Measurements from ENCODE around the gene PSMD5. TPM values are rescaled to one million over a fixed set of nuclear protein-coding genes. Genes with fewer than 3 reads are reported as not detected.
"Not testable (repeated sequence)": the region's sequence is repeated elsewhere in the genome, so short reads cannot be mapped to it uniquely, and the experiment has no call there.

The PSMD5 gene
- total and polyA plus RNA-seq, 2 donors = 27.6 to 38.0 TPM

- DNase-seq (ENCODE audit: extremely low spot score) = no peak
- no peak overlapping the region for H3K27ac ChIP-seq (ENCODE audit: low read depth)
- WGBS = 92% methylated on average over 7 of the region's 7 CpGs
- H3K36me3 ChIP-seq (ENCODE audit: insufficient read depth) = peaks cover 11% of the 10 kb centered on the region
- H3K4me3 ChIP-seq (ENCODE audit: low read depth, low read length) = no peak overlapping the region
- no peaks in the 10 kb centered on the region for H3K4me1 ChIP-seq (ENCODE audit: insufficient read depth)
Observed at GRCh38 chr9:120833325-120833724, 9.4 kb downstream of the PSMD5 start.

GRCh38 chr9:120832807-120833206 lies 9.9 kb downstream of the PSMD5 start:
- Histone ChIP-seq H3K36me3 (ENCODE audit: insufficient read depth) (peaks cover 11% of the 10 kb centered on the region), H3K4me1 (ENCODE audit: insufficient read depth) (no peaks in the 10 kb centered on the region), H3K4me3 (ENCODE audit: low read depth, low read length) (no peak overlapping the region), H3K27ac (ENCODE audit: low read depth) (no peak overlapping the region)
- DNase-seq (ENCODE audit: extremely low spot score) = no peak

- no peaks in the 10 kb centered on the region for H3K4me1 ChIP-seq (ENCODE audit: insufficient read depth)
- H3K36me3 ChIP-seq (ENCODE audit: insufficient read depth) = peaks cover 11% of the 10 kb centered on the region
- H3K27ac ChIP-seq (ENCODE audit: low read depth) = no peak overlapping the region
- 95% methylated on average over 3 of the region's 3 CpGs for WGBS
- H3K4me3 ChIP-seq (ENCODE audit: low read depth, low read length) = no peak overlapping the region
- DNase-seq (ENCODE audit: extremely low spot score) = no peak
Observed at GRCh38 chr9:120830865-120831264, 11.9 kb downstream of the PSMD5 start.

- no peak for DNase-seq (ENCODE audit: extremely low spot score)
- peaks cover 11% of the 10 kb centered on the region for H3K36me3 ChIP-seq (ENCODE audit: insufficient read depth)
- WGBS = 91% methylated on average over 3 of the region's 3 CpGs
- H3K4me3 ChIP-seq (ENCODE audit: low read depth, low read length) = no peak overlapping the region
- no peak overlapping the region for H3K27ac ChIP-seq (ENCODE audit: low read depth)
- no peaks in the 10 kb centered on the region for H3K4me1 ChIP-seq (ENCODE audit: insufficient read depth)
Observed at GRCh38 chr9:120830151-120830550, 12.6 kb downstream of the PSMD5 start.

- no peaks in the 10 kb centered on the region for H3K4me1 ChIP-seq (ENCODE audit: insufficient read depth)
- H3K36me3 ChIP-seq (ENCODE audit: insufficient read depth) = peaks cover 11% of the 10 kb centered on the region
- 99% methylated on average over 1 of the region's 1 CpG for WGBS
- H3K4me3 ChIP-seq (ENCODE audit: low read depth, low read length) = no peak overlapping the region
- DNase-seq (ENCODE audit: extremely low spot score) = no peak
- H3K27ac ChIP-seq (ENCODE audit: low read depth) = no peak overlapping the region
Observed at GRCh38 chr9:120829650-120830049, 13.1 kb downstream of the PSMD5 start.

- H3K4me3 ChIP-seq (ENCODE audit: low read depth, low read length) = no peak overlapping the region
- H3K27ac ChIP-seq (ENCODE audit: low read depth) = no peak overlapping the region
- no peak for DNase-seq (ENCODE audit: extremely low spot score)
- H3K4me1 ChIP-seq (ENCODE audit: insufficient read depth) = no peaks in the 10 kb centered on the region
- 88% methylated on average over 4 of the region's 4 CpGs for WGBS
- H3K36me3 ChIP-seq (ENCODE audit: insufficient read depth) = peaks cover 9% of the 10 kb centered on the region
Observed at GRCh38 chr9:120820095-120820494, 22.6 kb downstream of the PSMD5 start.

GRCh38 chr9:120818595-120818994 lies 24.1 kb downstream of the PSMD5 start:
- no peak overlapping the region for H3K27ac ChIP-seq (ENCODE audit: low read depth)
- no peak overlapping the region for H3K4me3 ChIP-seq (ENCODE audit: low read depth, low read length)
- DNase-seq (ENCODE audit: extremely low spot score) = no peak
- peaks cover 7% of the 10 kb centered on the region for H3K36me3 ChIP-seq (ENCODE audit: insufficient read depth)
- WGBS = 84% methylated on average over 1 of the region's 1 CpG
- H3K4me1 ChIP-seq (ENCODE audit: insufficient read depth) = no peaks in the 10 kb centered on the region

- Histone ChIP-seq H3K4me3 (ENCODE audit: low read depth, low read length) (no peak overlapping the region), H3K36me3 (ENCODE audit: insufficient read depth) (peaks cover 2% of the 10 kb centered on the region), H3K27ac (ENCODE audit: low read depth) (no peak overlapping the region), H3K4me1 (ENCODE audit: insufficient read depth) (no peaks in the 10 kb centered on the region)
- no peak for DNase-seq (ENCODE audit: extremely low spot score)
- WGBS = 91% methylated on average over 4 of the region's 4 CpGs
Observed at GRCh38 chr9:120815075-120815474, 27.6 kb downstream of the PSMD5 start.

GRCh38 chr9:120808931-120809330 lies 33.8 kb downstream of the PSMD5 start:
- Histone ChIP-seq H3K36me3 (ENCODE audit: insufficient read depth) (no peaks in the 10 kb centered on the region), H3K27ac (ENCODE audit: low read depth) (no peak overlapping the region), H3K4me3 (ENCODE audit: low read depth, low read length) (no peak overlapping the region), H3K4me1 (ENCODE audit: insufficient read depth) (no peaks in the 10 kb centered on the region)
- DNase-seq (ENCODE audit: extremely low spot score) = no peak

- Histone ChIP-seq H3K4me1 (ENCODE audit: insufficient read depth) (no peaks in the 10 kb centered on the region), H3K27ac (ENCODE audit: low read depth) (no peak overlapping the region), H3K4me3 (ENCODE audit: low read depth, low read length) (no peak overlapping the region), H3K36me3 (ENCODE audit: insufficient read depth) (no peaks in the 10 kb centered on the region)
- DNase-seq (ENCODE audit: extremely low spot score) = no peak
Observed at GRCh38 chr9:120807607-120808379, 34.9 kb downstream of the PSMD5 start.

- WGBS = 77% methylated on average over 3 of the region's 3 CpGs
- H3K36me3 ChIP-seq (ENCODE audit: insufficient read depth); H3K4me3 ChIP-seq (ENCODE audit: low read depth, low read length); DNase-seq (ENCODE audit: extremely low spot score); H3K4me1 ChIP-seq (ENCODE audit: insufficient read depth); H3K27ac ChIP-seq (ENCODE audit: low read depth): not testable (repeated sequence)
Observed at GRCh38 chr9:120804784-120805363, 37.8 kb downstream of the PSMD5 start.

GRCh38 chr9:120801441-120801840 lies 41.3 kb downstream of the PSMD5 start:
- DNase-seq (ENCODE audit: extremely low spot score) = no peak
- WGBS = 90% methylated on average over 7 of the region's 7 CpGs
- Histone ChIP-seq H3K36me3 (ENCODE audit: insufficient read depth) (no peaks in the 10 kb centered on the region), H3K4me3 (ENCODE audit: low read depth, low read length) (no peak overlapping the region), H3K4me1 (ENCODE audit: insufficient read depth) (no peaks in the 10 kb centered on the region), H3K27ac (ENCODE audit: low read depth) (no peak overlapping the region)

GRCh38 chr9:120792898-120793765 lies 49.6 kb downstream of the PSMD5 start, which contains the start of gene FBXW2:
Gene FBXW2, minus strand, starts transcription at chr9:120793416. Its CDS starts 5,158 bp downstream, at chr9:120788258.
- Histone ChIP-seq H3K4me1 (ENCODE audit: insufficient read depth) (peaks cover 2% of the 10 kb centered on the region), H3K27ac (ENCODE audit: low read depth) (peak within 1 kb of the TSS; percentile 86), H3K4me3 (ENCODE audit: low read depth, low read length) (peak within 1 kb of the TSS; percentile 97), H3K36me3 (ENCODE audit: insufficient read depth) (no peaks in the 10 kb centered on the region)
- WGBS = under 1% methylated on average over 72 of the region's 72 CpGs
- peak; percentile 71 for DNase-seq (ENCODE audit: extremely low spot score)

- Histone ChIP-seq H3K4me1 (ENCODE audit: insufficient read depth) (peaks cover 2% of the 10 kb centered on the region), H3K36me3 (ENCODE audit: insufficient read depth) (no peaks in the 10 kb centered on the region), H3K27ac (ENCODE audit: low read depth) (no peak overlapping the region), H3K4me3 (ENCODE audit: low read depth, low read length) (no peak overlapping the region)
- no peak for DNase-seq (ENCODE audit: extremely low spot score)
- 85% methylated on average over 3 of the region's 3 CpGs for WGBS
Observed at GRCh38 chr9:120791161-120791560, 51.6 kb downstream of the PSMD5 start.
